ENCODE data around the gene PTGER1.

PTGER1 gene

DNA sequence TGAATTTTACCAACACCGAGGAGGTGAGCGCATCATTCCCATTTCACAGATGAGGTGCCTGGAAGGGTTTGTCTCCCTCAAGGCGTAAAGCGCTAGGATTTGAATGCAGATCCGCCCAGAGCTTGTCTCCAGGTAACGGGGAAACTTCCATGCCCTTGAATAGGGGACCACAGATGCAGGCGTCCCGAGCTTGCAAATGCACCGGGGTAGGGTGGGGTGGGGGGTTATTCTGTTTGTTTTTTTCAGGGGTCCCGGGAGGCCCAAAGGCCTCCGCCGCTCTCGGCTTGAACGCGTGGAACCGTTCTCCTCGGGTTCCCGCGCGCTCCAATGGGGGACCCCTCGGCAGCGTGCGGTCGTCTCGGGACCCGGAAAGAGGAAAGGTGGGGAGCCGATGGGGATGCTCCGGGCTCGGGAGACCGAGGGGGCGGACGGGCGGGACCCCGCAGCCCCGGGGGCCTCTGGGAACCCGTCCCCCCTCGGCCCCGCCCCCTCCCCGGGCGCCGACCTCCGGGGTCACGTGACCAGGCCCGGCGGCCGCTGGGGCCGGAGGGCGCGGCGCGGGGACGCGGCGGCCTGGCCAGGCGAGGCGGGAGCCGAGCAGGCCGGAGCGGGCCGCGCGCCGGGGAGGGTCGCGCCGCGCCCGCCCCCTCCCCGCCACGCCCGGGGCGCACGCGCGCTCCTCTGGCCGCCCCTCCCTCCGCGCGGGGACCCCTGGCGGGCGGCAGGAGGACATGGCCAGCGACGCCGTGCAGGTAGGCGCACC is 42.2 kb downstream of the PTGER1 start, which contains the start of gene PKN1:
PKN1 (plus strand) TSS at position 516 of the 763 bp plus-strand sequence; CDS start at position 732, 216 bp downstream.
- Mint-ChIP-seq H3K27me3 (no peaks in the 10 kb centered on the region), H3K4me1 (ENCODE audit: low read depth) (peaks cover 33% of the 10 kb centered on the region)

GRCh38 chr19:14430712-14431111 is 44.4 kb downstream of the PTGER1 start:
- no peaks in the 10 kb centered on the region for H3K27me3 Mint-ChIP-seq
- H3K4me1 Mint-ChIP-seq (ENCODE audit: low read depth) = peaks cover 27% of the 10 kb centered on the region
- H3K36me3 Mint-ChIP-seq (ENCODE audit: low read depth) = peaks cover 12% of the 10 kb centered on the region
- H3K9me3 Mint-ChIP-seq = no peaks in the 10 kb centered on the region
- peak overlapping the region; percentile 7 for H3K27ac Mint-ChIP-seq
- H3K4me3 Mint-ChIP-seq = no peak overlapping the region
- no peak for DNase-seq

More for the DNA sequence above, 42.2 kb downstream of the PTGER1 start, which contains the start of gene PKN1:
- peak within 1 kb of the TSS; percentile 90 for H3K27ac Mint-ChIP-seq
- H3K36me3 Mint-ChIP-seq (ENCODE audit: low read depth) = peaks cover 28% of the 10 kb centered on the region
- peak; percentile 80 for DNase-seq
- H3K9me3 Mint-ChIP-seq = no peaks in the 10 kb centered on the region
- H3K4me3 Mint-ChIP-seq = peak within 1 kb of the TSS; percentile 82

- no peak for DNase-seq
- Mint-ChIP-seq H3K9me3 (no peaks in the 10 kb centered on the region), H3K4me1 (ENCODE audit: low read depth) (peaks cover 12% of the 10 kb centered on the region), H3K27me3 (no peaks in the 10 kb centered on the region), H3K4me3 (no peak overlapping the region), H3K27ac (no peak overlapping the region), H3K36me3 (ENCODE audit: low read depth) (peaks cover under 1% of the 10 kb centered on the region)
Observed at GRCh38 chr19:14428882-14429416, 46.2 kb downstream of the PTGER1 start.

GRCh38 chr19:14427461-14427860 is 47.7 kb downstream of the PTGER1 start:
- DNase-seq = no peak
- H3K4me3 Mint-ChIP-seq = no peak overlapping the region
- peaks cover 8% of the 10 kb centered on the region for H3K4me1 Mint-ChIP-seq (ENCODE audit: low read depth)

DNA sequence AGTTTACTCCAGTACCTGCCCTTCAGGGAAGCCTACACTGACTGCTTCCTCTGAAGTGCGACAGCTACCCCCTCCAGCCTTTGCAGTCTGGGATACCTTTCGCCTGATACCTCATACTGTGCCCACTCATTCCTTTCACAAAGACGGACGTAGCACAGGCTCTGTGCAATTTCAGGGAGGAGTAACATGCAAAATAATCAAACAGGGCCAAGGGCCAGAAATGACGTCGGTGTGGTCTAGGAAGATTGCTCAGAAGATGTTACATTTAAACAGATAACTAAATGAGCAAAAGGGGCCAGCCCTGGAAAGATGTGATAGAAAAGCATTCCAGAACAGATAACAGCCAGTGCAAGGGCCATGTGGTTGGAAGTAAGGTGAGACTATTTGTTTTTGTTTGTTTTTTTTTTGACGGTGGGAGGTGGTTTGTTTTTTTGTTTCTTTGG is 49.4 kb downstream of the PTGER1 start:
- Mint-ChIP-seq H3K4me3 (no peak overlapping the region), H3K27me3 (no peaks in the 10 kb centered on the region), H3K4me1 (ENCODE audit: low read depth) (no peaks in the 10 kb centered on the region), H3K9me3 (no peaks in the 10 kb centered on the region), H3K36me3 (ENCODE audit: low read depth) (no peaks in the 10 kb centered on the region), H3K27ac (no peak overlapping the region)
- DNase-seq = no peak

More at GRCh38 chr19:14427461-14427860, 47.7 kb downstream of the PTGER1 start:
- no peaks in the 10 kb centered on the region for H3K9me3 Mint-ChIP-seq
- H3K27ac Mint-ChIP-seq = no peak overlapping the region
- no peaks in the 10 kb centered on the region for H3K27me3 Mint-ChIP-seq
- H3K36me3 Mint-ChIP-seq (ENCODE audit: low read depth) = no peaks in the 10 kb centered on the region

Data from activated T-cell treated with anti-CD3 and anti-CD28 coated beads, Interleukin-2, amount 50 U/mL, for 24 hours (primary cell).